Stimulated activated CD4-positive, alpha-beta T cell treated with anti-CD3 and anti-CD28 coated beads, Interleukin-2, amount 100 ng/mL, for 48 hours (primary cell): ENCODE results near the gene CD300LG.

Source experiments
- DNase-seq, 2 donors: peaks; one replicate each; pipeline ENCODE4 v3.0.0-alpha.2; 2020

Gene CD300LG

DNA sequence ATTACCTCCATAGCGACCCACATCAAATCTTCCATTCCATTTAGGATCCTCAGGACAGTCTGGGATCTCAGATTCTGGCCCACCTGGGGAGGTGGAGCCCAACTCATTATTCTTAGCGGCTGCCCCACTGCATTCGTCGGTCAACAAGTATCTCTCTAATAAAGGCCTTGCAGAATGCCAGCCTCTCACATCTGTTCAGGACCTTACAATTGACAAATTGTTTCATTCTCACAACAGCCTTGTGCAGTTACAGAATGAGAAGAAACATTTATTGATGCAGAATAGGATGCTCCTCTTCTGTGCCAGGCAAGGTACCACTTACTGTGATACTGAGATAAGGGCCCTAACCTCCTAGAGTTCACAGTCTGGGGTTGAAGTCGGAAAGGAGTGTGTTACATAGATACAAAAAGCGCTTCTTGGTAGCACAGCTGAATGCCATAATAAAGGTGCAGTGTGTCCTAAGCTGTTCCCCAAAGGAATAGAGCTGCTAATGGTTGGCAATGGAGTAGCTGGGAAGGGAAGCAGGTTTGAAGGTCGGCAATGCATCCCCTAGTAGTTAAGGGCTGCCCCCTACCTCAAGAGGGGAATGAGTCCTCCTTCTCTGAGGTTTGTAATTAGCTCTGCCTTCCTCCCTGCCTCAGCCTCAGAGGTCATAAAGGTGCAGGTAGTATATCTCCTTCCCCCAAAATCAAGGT is 62.7 kb downstream of the CD300LG start:
- no peak for DNase-seq

DNA sequence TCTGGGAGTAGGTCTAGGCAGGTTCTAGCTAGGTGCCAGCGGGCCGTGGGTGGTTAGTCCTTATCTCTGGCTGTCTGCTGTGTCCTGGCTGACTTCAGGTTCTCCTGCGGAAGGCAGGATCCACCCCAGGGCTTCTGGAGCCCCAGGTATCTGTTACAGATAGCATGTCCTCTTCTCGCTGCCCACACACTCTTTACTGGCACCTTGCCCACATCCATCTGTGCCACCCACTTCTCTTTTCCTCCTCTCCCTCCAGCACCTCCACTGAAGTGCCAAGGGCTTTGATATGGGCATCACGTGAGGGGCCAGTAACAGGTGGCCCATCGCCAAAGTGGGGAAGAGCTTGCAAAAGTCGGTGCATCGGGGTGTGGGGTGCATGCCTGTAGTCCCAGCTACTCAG is 64.9 kb downstream of the CD300LG start:
- no peak for DNase-seq

DNA sequence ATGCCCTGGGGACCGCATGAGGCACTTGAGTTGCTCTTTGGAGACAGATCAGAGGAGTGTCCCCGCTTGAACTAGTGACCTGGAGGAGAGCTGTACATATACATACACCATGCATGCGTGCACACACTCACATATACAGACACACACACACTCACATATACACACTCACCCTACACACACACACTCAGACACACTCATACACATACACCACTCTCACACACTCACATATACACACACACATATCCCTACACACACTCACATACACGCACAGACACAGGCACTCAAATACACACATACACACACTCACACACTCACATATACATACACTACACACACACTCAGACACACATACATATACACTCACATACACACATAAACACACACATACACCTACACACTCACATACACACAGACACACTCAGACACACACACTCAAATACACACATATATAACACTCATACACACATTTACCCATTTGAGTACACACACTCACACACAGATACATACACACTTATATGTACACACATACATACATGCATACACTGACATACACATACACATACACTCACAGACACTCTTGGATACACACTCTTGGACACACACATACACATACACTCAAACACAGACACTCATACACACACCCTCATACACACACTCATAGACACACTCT is 65.8 kb downstream of the CD300LG start:
- no peak for DNase-seq
